ENCODE data around the gene MAPK8.

The MAPK8 gene

DNA sequence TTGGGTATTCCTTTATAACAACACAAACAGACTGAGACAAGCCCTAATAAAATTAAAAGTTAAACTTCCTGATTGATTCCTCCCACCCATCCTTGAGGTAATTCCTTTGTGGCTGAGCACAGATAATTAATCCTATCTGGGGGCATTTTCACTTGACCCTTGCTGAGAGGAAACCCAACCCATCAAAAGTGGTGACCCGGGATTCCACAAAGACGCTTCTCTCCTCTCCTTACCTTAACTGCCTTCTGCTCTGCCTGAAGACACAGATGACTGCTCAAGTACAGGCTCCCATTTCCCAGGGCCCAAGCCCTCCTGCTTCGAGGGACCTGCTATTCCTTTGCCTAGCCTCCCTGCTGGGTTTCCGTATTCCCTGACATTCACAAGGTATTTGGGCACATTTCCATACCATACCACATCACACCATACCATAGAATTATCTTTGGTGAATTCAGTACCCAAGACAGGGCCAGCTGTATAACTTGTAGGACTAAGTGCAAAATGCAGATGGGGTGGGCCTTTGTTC is 9.8 kb upstream of the MAPK8 start:
- Histone ChIP-seq H3K9me3 (ENCODE audit: control insufficient read depth, insufficient read depth, low read length) (no peaks in the 10 kb centered on the region), H3K27me3 (ENCODE audit: control insufficient read depth, insufficient read depth, low read length) (no peaks in the 10 kb centered on the region), H3K4me3 (ENCODE audit: low read depth, low read length) (no peak overlapping the region)

DNA sequence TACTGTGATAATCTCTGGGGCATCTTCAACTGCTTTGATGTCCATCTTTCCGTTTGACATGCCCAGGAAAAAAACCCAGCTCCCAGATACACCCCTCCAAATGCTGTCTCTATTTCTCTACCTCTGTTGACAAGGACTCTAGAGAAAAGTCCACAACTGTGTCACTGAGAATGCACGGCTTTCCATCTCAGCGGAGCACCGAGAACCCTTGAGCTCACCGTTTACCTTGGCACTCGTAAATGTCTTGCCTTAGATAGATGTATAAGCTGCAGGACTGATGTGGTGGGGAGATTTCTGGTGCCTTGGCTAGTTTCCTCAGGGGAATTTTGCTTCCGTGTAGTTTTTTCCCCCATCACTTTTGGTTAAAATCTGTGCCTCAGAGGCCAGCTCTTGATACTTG is 7.4 kb upstream of the MAPK8 start:
- Histone ChIP-seq H3K9ac (ENCODE audit: low read depth, low read length) (no peak overlapping the region), H3K27me3 (ENCODE audit: control insufficient read depth, insufficient read depth, low read length) (no peaks in the 10 kb centered on the region)

More for the DNA sequence above, 9.8 kb upstream of the MAPK8 start:
- Histone ChIP-seq H3K9ac (ENCODE audit: low read depth, low read length) (no peak overlapping the region), H3K4me1 (ENCODE audit: control insufficient read depth, insufficient read depth, low read length) (no peaks in the 10 kb centered on the region), H3K36me3 (ENCODE audit: control insufficient read depth, insufficient read depth, low read length) (no peaks in the 10 kb centered on the region)

DNA sequence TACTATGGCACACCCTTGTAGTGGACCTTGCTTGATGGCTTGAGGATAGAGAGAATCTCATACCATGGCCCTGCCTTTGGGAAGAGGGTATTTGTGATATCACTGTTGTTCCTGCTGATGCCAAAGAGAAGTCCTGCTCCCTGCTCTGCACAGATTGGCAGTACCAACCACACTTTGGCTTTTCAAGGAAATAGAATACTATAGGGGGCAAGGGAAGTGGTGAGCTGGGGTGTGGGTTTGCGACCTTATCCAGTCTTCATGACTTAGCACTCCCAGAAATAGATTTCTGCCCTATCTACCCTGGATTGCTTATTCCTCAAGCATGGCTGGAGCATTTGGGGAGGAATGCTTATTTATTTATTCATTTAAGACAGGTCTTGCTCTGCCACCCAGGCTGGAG is 6.8 kb upstream of the MAPK8 start:
- no peaks in the 10 kb centered on the region for H3K27me3 ChIP-seq (ENCODE audit: control insufficient read depth, insufficient read depth, low read length)
- no peaks in the 10 kb centered on the region for H3K36me3 ChIP-seq (ENCODE audit: control insufficient read depth, insufficient read depth, low read length)
- no peaks in the 10 kb centered on the region for H3K9me3 ChIP-seq (ENCODE audit: control insufficient read depth, insufficient read depth, low read length)
- H3K4me1 ChIP-seq (ENCODE audit: control insufficient read depth, insufficient read depth, low read length), result no peaks in the 10 kb centered on the region
- H3K4me3 ChIP-seq (ENCODE audit: low read depth, low read length), result no peak overlapping the region
- no peak overlapping the region for H3K9ac ChIP-seq (ENCODE audit: low read depth, low read length)

More for the DNA sequence above, 7.4 kb upstream of the MAPK8 start:
- Histone ChIP-seq H3K9me3 (ENCODE audit: control insufficient read depth, insufficient read depth, low read length) (no peaks in the 10 kb centered on the region), H3K36me3 (ENCODE audit: control insufficient read depth, insufficient read depth, low read length) (no peaks in the 10 kb centered on the region), H3K4me3 (ENCODE audit: low read depth, low read length) (no peak overlapping the region), H3K4me1 (ENCODE audit: control insufficient read depth, insufficient read depth, low read length) (no peaks in the 10 kb centered on the region)

DNA sequence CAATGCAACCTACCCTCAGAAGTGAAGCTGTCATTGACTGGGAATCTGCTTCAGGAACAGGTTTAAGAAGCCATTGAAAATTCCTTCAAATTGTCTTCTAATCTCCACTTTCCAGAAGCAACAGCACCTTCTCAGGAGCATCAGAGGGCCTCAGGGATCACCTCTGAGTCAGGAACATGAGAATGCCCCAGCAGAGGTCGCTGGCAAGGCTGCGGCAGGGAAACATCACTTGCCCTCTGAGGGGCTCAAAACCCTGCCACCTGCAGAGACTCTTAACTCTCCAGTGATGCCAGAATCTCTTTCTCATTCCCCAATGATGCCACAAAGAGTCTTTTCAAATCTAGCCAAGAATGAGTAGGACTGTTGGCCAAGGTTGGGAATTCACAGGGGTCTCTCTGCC is 5.9 kb upstream of the MAPK8 start:
- Histone ChIP-seq H3K9ac (ENCODE audit: low read depth, low read length) (no peak overlapping the region), H3K4me1 (ENCODE audit: control insufficient read depth, insufficient read depth, low read length) (no peaks in the 10 kb centered on the region), H3K27me3 (ENCODE audit: control insufficient read depth, insufficient read depth, low read length) (no peaks in the 10 kb centered on the region), H3K9me3 (ENCODE audit: control insufficient read depth, insufficient read depth, low read length) (no peaks in the 10 kb centered on the region), H3K36me3 (ENCODE audit: control insufficient read depth, insufficient read depth, low read length) (no peaks in the 10 kb centered on the region), H3K4me3 (ENCODE audit: low read depth, low read length) (no peak overlapping the region)

DNA sequence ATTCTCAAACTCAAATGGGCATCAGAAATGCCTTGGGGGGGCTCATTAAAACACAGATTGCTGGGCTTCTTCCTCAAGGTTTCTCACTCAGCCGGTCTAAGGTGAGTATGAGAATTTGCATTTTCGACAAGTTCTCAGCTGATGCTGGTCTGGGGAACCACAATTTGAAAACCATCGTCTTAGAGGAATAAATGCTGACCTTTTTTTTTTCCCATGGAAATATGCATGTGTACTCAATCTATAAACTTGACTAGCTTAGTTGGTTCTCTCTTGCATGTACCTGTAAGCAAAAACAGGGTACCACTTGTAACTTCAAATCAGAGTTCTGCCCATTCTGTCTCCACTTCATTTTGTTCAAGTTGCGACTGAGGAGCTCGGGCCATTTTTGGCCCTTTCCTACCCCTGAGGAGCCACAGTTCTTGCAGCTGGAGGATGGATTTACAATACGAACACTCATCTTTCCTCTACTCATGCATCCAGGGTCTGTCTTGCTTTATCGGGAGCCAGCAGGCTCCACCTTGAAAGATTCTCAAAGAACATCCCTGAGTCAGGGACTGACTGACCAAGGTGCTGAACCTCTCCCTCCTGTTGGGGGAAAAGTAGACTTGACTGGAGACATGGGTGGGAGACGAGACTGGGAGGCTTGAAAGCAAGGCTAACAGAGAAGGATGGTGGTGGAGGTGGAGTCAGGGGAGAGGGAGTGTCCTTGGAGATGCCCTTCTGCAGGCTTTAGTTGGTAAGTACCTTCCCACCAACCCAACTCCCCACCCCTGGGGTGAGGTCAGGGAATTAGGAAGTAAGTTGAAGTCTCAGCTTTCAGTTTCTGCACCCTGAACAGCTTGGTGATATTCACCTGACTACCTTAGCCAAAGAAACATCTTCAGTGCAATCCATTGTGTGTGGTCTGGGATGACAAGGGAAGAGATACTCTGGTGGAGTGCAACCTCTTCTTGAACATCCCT is 3.7 kb upstream of the MAPK8 start:
- H3K4me1 ChIP-seq (ENCODE audit: control insufficient read depth, insufficient read depth, low read length), result peaks cover 6% of the 10 kb centered on the region
- H3K9ac ChIP-seq (ENCODE audit: low read depth, low read length), result no peak overlapping the region
- H3K36me3 ChIP-seq (ENCODE audit: control insufficient read depth, insufficient read depth, low read length), result no peaks in the 10 kb centered on the region
- no peak overlapping the region for H3K4me3 ChIP-seq (ENCODE audit: low read depth, low read length)
- H3K9me3 ChIP-seq (ENCODE audit: control insufficient read depth, insufficient read depth, low read length), result no peaks in the 10 kb centered on the region
- H3K27me3 ChIP-seq (ENCODE audit: control insufficient read depth, insufficient read depth, low read length), result no peaks in the 10 kb centered on the region

DNA sequence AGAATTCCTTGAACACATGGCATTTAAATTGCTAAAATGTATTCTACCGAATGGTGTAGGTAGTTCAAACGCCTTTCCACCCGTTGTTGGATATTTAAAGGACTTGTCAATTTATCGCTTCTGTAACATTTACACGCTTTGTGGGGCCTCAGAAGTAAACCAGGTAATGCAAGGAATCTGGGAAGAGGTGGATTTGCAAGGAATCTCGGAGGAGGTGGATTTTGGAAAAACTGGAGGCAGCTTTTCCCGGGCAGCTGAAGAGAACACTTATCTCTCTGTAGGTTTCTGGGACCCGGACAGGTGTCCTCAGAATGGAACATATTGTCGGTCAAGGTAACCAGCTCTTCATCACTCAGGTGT is 592 bp upstream of the MAPK8 start:
- Histone ChIP-seq H3K4me3 (ENCODE audit: low read depth, low read length) (peak overlapping the region; percentile 40), H3K27me3 (ENCODE audit: control insufficient read depth, insufficient read depth, low read length) (no peaks in the 10 kb centered on the region), H3K9me3 (ENCODE audit: control insufficient read depth, insufficient read depth, low read length) (no peaks in the 10 kb centered on the region), H3K4me1 (ENCODE audit: control insufficient read depth, insufficient read depth, low read length) (peaks cover 12% of the 10 kb centered on the region), H3K36me3 (ENCODE audit: control insufficient read depth, insufficient read depth, low read length) (no peaks in the 10 kb centered on the region), H3K9ac (ENCODE audit: low read depth, low read length) (no peak overlapping the region)

DNA sequence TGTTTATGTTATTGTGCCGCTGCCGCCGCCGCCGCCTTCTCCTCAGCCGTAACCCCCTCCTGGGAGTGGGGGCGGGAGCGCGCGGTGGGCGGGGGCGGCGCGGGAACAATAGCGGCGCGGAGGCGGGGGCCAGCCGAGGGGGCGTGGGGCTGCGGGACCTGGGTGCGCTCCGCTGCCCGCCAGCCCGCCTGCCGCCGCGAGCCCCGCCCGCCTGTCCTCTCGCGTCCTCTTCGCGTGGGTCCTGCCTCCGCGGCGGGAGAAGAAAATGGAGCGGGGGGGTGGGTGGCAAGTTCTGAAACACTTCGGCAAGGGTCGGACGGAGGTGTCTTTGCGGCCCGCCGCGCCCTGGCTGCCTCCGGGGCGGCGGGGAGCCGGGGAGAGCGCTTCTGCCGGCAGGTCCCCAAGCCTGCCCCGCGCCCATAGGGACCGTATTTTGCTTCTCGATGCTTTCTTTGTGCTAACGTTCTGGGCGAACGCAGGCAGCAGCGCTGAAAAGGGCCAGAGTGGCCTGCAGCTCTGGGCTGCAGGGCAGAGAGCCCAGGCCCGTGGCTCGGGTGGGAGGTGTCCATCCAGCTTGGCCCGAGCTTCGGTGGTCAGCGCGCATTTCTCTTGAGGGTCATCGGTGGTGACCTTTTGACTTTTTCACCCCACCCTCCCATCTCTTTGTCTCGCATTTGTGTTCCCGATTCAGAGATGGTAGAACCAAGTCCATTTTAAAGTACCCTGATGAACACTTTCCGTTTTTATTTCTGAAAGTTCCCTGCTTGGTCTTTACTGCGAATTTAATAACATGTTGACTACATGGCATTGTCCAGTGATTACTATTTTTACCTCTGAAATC is 613 bp downstream of the MAPK8 start:
- Histone ChIP-seq H3K27me3 (ENCODE audit: control insufficient read depth, insufficient read depth, low read length) (no peaks in the 10 kb centered on the region), H3K4me1 (ENCODE audit: control insufficient read depth, insufficient read depth, low read length) (peaks cover 12% of the 10 kb centered on the region), H3K4me3 (ENCODE audit: low read depth, low read length) (peak overlapping the region; percentile 81), H3K9ac (ENCODE audit: low read depth, low read length) (peak overlapping the region; percentile 47), H3K36me3 (ENCODE audit: control insufficient read depth, insufficient read depth, low read length) (no peaks in the 10 kb centered on the region), H3K9me3 (ENCODE audit: control insufficient read depth, insufficient read depth, low read length) (no peaks in the 10 kb centered on the region)

DNA sequence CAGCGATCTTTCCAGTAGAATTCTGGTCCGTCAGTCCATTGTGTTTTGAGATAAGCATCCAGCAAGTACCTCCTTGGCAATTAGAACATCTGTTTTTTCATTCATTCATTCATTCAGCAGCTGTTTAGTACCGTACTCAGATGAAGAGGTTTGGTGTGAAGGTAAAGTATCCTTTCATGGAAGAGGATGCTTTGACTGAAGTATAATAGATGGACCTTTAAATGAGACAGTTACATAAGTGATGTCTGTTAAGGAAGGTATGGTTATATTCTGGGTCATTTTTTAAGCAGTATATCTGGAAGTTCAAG is 1.2 kb downstream of the MAPK8 start:
- no peaks in the 10 kb centered on the region for H3K36me3 ChIP-seq (ENCODE audit: control insufficient read depth, insufficient read depth, low read length)
- no peak overlapping the region for H3K9ac ChIP-seq (ENCODE audit: low read depth, low read length)
- peak overlapping the region; percentile 81 for H3K4me3 ChIP-seq (ENCODE audit: low read depth, low read length)
- H3K9me3 ChIP-seq (ENCODE audit: control insufficient read depth, insufficient read depth, low read length), result no peaks in the 10 kb centered on the region
- H3K27me3 ChIP-seq (ENCODE audit: control insufficient read depth, insufficient read depth, low read length), result no peaks in the 10 kb centered on the region
- peaks cover 12% of the 10 kb centered on the region for H3K4me1 ChIP-seq (ENCODE audit: control insufficient read depth, insufficient read depth, low read length)

DNA sequence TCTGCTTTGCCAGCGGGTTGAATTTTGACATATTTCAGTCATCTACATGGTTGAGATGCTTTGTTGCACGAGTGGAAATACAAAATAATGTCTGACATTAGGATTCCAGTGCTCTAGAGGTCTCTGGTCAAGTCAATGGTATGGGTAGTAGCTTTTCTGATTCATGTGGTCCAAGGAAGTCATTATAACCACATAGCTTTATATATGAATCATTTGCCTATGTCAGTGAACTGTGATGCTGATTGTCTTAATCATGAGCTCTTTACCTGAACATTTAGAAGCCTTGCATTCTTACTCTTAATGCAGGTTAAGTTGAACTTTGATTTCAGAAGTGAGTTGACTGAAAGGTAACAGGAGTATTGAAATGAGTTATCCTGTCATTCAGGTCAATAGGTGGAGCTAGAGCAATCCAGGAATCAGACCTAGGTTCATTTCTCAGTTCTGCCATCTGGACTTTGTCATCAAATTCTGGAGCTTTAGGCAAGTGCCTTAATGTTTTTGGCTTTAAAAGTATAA is 3.3 kb downstream of the MAPK8 start:
- Histone ChIP-seq H3K9ac (ENCODE audit: low read depth, low read length) (no peak overlapping the region), H3K27me3 (ENCODE audit: control insufficient read depth, insufficient read depth, low read length) (no peaks in the 10 kb centered on the region), H3K4me1 (ENCODE audit: control insufficient read depth, insufficient read depth, low read length) (peaks cover 12% of the 10 kb centered on the region), H3K9me3 (ENCODE audit: control insufficient read depth, insufficient read depth, low read length) (no peaks in the 10 kb centered on the region), H3K36me3 (ENCODE audit: control insufficient read depth, insufficient read depth, low read length) (no peaks in the 10 kb centered on the region), H3K4me3 (ENCODE audit: low read depth, low read length) (no peak overlapping the region)

DNA sequence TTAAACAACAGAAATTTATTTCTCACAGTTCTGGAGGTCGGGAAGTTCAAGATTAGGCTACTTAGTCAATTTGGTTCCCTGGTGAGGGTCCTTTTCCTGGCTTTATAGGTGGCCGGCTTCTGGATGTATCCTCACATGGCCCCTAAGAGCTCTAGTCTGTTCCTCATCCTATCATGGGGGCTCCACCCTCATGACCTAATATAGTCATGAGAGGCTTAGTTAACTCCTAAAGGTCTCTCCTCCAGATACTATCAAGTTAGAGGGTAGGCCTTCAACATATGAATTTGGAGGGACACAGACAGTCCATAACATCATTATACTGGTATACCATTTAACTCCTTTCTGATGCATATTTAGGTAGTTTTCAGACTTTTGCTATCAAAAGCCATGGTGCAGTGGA is 7.6 kb downstream of the MAPK8 start:
- no peaks in the 10 kb centered on the region for H3K27me3 ChIP-seq (ENCODE audit: control insufficient read depth, insufficient read depth, low read length)
- no peaks in the 10 kb centered on the region for H3K9me3 ChIP-seq (ENCODE audit: control insufficient read depth, insufficient read depth, low read length)

DNA sequence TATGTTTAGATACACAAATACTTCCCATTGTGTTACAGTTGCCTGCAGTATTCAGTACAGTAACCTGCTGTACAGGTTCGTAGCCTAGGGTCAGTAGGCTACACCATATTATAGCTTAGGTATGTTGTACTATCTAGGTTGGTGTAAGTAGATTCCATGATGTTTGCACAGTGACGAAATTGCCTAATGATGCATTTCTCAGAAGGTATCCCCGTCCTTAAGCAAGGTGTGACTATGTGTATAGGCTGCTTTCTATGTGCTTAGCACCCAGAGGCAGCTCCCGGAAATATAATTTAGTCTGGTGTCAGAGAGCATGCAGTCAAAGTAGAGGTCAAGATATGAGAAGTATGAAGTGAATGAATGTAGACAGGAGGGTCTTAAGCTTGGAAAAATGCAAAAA is 9.8 kb downstream of the MAPK8 start:
- H3K4me1 ChIP-seq (ENCODE audit: control insufficient read depth, insufficient read depth, low read length), result peaks cover 4% of the 10 kb centered on the region
- no peaks in the 10 kb centered on the region for H3K9me3 ChIP-seq (ENCODE audit: control insufficient read depth, insufficient read depth, low read length)
- no peak overlapping the region for H3K4me3 ChIP-seq (ENCODE audit: low read depth, low read length)
- no peaks in the 10 kb centered on the region for H3K36me3 ChIP-seq (ENCODE audit: control insufficient read depth, insufficient read depth, low read length)
- no peak overlapping the region for H3K9ac ChIP-seq (ENCODE audit: low read depth, low read length)
- no peaks in the 10 kb centered on the region for H3K27me3 ChIP-seq (ENCODE audit: control insufficient read depth, insufficient read depth, low read length)

More for the DNA sequence above, 7.6 kb downstream of the MAPK8 start:
- Histone ChIP-seq H3K9ac (ENCODE audit: low read depth, low read length) (no peak overlapping the region), H3K4me1 (ENCODE audit: control insufficient read depth, insufficient read depth, low read length) (peaks cover 8% of the 10 kb centered on the region), H3K4me3 (ENCODE audit: low read depth, low read length) (no peak overlapping the region), H3K36me3 (ENCODE audit: control insufficient read depth, insufficient read depth, low read length) (no peaks in the 10 kb centered on the region)
